Testis (tissue), 2 donors: ENCODE data around the gene MANBA.

Experiments
- CTCF ChIP-seq, 3 experiments: fragments of 450-650 bp in 2 of 3; fragments of 200-600 bp in 1 of 3; sonication (generic) in 1 of 3; IDR thresholded peaks; one replicate each; pipeline ENCODE4 v1.5.1; 2016 to 2019; ENCODE audit warnings: antibody characterized with exemption in 3 of 3, mild to moderate bottlenecking in 2 of 3, moderate library complexity in 1 of 3
- POLR2A ChIP-seq: fragments of 450-650 bp; IDR thresholded peaks from one replicate; pipeline ENCODE4 v1.6.1; 2017; ENCODE audit warnings: antibody characterized with exemption, mild to moderate bottlenecking, moderate library complexity

- no peak for TF ChIP-seq CTCF (IDR thresholded peaks at IDR 0.05)
- TF ChIP-seq POLR2A = no peak
Observed at GRCh38 chr4:102710986-102711385, 49.8 kb downstream of the MANBA start.
